Measurements from ENCODE around the gene PCDHGA5.
"Not testable (repeated sequence)": the region's sequence is repeated elsewhere in the genome, so short reads cannot be mapped to it uniquely, and the experiment has no call there.

- TF ChIP-seq CTCF (IDR thresholded peaks at IDR 0.05 in 4 of 5, conservative IDR thresholded peaks at IDR 0.05 in 1 of 5); POLR2A (IDR thresholded peaks at IDR 0.05): not testable (repeated sequence)
Measured at GRCh38 chr5:141414548-141415274, 50.7 kb downstream of the PCDHGA5 start.

All from gastrocnemius medialis (tissue), 4 donors.